GM18867 (cell line): Measurements from ENCODE around the gene IREB2.

Experiments
- ATAC-seq: cut with Tn5 transposase; IDR thresholded peaks from one replicate; pipeline ENCODE4 v1.9.1; 2021; ENCODE audit warnings: mild to moderate bottlenecking, moderate library complexity; ENCODE audit not compliant: unreplicated experiment

Gene IREB2

DNA sequence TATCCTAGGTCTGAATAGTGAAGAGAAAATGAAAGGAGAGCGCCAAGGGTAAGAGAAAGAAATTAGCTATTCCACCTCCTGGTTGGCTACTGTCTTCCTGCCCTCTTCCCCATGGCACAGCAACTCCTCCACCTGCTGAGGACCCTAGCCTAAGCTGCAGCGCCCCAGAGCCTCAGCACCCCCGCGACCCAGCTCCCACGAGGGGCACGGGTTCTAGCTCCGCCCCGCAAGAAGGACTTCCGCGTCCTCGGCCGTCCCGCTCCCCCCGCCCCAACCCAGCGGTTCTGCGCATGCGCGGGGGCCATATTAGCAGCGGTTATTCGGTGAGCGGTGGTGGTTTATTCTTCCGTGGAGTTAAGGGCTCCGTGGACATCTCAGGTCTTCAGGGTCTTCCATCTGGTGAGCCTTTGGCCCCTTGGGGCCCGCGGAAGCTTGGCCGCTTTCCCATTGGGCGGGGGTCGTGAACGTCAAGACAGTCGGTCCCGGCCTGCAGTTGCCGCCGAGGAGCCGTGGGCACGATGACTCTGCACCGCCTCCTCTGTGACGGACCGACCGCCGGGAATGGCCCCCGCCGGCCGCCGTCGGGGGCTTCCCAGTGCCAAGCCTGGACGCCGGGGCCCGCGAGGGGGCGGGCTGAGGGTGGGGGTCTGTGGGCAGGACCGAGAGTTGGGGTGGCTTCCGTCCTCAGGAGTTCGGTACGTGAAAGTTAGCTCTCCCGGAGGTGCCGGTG, 102.3 kb downstream of the IREB2 start, which contains the start of gene PSMA4:
Gene PSMA4, plus strand, starts transcription at position 304 of the 730 bp plus-strand sequence. CDS start 1,484 bp downstream, outside the sequence.
- ATAC-seq = peak; percentile 78

DNA sequence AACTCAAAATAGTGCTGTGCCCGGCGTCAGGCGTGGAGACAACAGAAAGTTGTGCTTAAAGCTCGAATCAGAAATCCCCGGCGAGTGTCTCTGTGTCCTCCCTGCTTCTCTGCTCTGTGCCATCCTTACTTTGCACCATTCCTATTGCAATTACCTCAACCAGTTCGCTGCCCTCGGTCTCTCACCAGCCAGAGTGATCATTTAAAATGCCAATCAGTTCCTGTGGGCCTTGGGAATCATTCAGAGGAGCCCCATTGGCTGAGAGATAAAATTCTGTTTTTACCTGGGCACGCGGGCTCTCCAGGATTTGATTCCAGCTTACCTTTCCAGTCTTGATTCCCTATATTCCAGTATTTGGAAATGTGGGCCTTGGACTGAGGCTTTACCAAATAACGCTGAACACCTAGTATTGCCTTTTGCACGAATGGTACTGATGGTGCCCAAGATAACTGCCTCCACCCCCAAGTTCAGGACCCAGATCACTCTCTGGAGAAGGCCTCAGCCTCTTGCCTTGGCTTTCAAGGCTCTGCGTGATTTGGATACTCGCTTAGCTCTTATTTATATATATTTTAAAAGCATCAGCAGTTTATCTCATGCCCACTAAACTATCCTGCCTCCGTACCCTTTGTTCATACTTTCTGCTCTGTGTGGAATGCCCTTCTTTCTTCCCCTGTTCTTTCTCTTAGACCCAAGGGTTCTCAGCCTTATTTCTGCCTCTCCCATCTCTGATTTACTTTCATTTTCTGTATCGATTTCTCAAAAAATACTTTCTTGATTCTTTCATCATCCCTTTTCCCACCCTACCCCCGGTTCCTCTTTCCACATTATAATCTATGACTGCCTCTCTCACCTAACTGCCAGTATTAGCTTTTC, 103.1 kb downstream of the IREB2 start:
- no peak for ATAC-seq

DNA sequence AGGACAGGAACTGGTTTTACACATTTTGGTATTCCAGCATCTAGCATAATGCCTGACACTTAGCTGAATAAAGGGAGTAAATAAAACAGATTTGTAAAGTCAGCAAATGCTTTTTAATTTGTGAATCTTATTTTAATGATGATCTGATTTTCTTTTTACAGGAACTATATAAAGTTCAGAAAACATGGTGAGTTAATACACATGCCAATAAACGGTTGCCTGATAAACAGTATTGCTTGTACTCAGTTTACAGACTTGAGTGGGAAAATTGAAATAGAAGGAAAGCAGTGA, 103.7 kb downstream of the IREB2 start:
- no peak for ATAC-seq

DNA sequence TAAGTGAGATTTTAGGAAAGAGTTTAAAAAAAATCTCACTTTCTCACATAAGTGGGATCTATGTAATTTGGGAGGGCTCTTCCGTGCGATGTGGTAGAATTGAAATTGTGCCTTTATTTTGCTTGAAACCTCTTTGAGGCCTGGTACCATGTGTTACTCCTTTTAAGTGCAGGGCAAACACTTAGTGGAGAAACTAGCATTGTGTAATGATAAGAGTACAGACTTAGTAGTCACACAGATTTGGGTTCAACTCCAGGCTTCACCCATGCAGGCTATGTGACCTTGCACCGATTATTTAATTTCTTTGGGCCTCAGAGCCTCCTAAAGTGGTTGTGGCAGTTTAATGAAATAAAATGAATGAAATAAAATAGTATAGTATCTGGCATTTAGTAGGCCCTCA, 104.6 kb downstream of the IREB2 start:
- ATAC-seq = no peak

DNA sequence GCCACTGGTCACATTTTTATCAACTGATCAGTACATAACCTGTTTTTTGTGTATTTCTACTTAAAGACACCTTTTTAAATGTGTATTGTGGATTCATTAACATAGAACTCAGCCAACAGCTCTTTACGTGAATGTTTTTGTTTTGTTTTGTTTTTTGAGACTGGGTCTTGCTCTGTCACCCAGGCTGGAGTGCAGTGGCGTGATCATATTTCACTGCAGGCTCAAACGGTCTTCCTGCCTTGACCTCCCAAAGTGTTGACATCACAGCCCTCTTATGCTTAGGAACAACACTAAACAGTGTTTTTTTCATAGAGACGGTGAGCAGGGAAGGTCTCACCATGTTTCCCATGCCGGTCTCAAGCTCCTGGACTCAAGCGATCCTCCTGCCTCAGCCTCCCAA, 112.2 kb downstream of the IREB2 start:
- no peak for ATAC-seq

DNA sequence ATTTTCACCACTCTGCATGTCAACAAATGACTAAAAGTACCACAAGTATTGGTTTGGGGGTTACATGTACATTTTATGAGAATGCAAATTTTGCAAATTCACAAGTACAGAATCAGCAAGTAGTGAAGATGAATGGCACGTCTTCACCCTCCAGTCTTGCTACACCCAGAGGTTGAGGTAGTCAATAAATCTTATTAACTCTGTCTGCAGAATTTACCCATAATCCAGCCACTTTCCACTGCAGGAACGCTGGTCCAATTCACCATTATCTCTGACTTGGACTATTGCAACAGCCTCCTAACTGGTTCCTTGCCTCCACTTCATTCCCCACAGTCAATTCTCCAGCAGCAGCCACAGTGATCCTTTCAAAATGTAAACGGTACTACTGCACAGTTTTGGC, 112.8 kb downstream of the IREB2 start:
- ATAC-seq = no peak
